GM12873 (cell line): ENCODE measurements around the gene MRGPRF.

Source experiments
- CTCF ChIP-seq: IDR thresholded peaks from 2 replicates; pipeline ENCODE4 v1.5.1; 2012; ENCODE audit warnings: low read depth, mild to moderate bottlenecking, moderate library complexity, low read length, control low read depth; ENCODE audit not compliant: insufficient read depth; ENCODE audit errors: missing control alignments

The MRGPRF gene

GRCh38 chr11:68966894-68967780, 45.9 kb downstream of the MRGPRF start:
- no peak for TF ChIP-seq CTCF

DNA sequence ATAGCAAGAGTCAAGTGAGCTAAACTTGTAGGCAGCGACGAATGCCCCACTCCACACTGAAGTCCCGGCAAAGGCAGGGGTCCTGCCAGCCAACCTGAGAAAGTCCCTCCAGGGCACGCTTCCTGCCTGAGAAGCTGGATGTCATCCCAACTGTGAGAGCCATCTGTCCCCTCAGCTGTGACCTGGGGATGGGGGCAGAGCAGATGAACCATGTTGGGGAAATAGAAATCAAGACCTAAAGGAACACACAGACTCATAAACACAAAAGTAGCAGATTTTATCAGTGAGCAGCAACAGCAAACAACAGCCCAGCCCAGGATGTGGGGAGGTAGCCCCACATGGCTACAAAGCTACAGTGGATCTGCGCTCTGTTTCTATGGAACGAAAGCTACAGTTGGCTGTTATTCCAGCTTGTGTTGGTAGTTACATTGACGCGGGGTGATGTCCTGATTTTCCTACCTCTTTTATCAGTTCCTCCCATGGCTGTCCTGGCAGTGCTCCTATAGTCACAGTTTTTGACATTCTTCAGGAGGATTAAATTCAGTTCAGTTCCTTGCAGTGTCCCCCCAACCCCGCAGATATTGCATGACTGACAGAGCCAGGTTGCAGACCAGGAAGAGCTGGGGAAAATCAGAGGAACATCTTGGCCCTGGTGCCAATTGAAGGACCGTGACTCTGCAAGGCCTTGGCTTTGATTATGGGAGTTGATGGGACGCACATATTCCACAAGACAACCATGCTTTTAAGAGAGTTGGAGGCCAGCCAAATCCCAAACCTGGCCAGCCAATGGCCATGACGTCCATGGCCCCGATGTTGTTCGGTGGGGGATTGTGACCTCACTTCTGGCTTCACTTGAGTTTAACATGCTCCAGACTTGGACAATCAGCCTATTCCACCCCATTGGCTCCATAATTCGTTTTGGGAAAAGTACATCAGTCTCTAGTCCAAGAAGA, 46.9 kb downstream of the MRGPRF start:
- TF ChIP-seq CTCF = no peak

- no peak for TF ChIP-seq CTCF
Measured at GRCh38 chr11:68963779-68964178, 49.3 kb downstream of the MRGPRF start.

DNA sequence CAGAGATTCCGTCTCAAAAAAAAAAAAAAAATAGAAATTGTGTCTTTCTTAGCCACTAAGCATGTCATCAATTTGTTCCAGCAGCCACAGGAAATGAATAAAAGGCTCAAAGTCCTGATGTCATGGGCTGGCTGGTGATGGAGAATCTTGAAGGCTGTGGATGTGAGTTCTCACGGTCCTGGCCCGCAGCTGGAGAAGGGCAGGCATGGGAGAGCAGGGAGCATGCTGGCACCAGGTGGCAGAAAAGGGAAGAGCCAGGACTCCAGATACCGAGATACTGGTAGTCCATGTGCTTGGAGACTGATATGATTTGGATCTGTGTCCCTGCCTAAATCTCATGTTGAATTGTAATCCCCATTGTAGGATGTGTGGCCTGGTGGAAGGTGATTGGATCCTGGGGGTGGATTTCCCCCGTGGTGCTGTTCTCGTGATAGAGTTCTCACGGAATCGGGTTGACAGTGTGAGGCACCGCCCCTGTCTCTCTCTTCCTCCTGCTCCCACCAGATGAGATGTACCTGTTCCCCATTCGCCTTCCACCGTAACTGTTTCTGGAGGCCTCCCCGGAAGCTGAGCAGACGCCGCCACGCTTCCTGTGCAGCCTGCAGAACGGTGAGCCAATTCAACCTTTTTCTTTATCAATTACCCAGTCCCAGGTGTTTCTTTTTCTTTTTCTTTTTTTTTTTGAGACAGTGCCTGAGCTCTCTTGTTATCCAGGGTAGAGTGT, 50.4 kb downstream of the MRGPRF start:
- TF ChIP-seq CTCF = no peak

DNA sequence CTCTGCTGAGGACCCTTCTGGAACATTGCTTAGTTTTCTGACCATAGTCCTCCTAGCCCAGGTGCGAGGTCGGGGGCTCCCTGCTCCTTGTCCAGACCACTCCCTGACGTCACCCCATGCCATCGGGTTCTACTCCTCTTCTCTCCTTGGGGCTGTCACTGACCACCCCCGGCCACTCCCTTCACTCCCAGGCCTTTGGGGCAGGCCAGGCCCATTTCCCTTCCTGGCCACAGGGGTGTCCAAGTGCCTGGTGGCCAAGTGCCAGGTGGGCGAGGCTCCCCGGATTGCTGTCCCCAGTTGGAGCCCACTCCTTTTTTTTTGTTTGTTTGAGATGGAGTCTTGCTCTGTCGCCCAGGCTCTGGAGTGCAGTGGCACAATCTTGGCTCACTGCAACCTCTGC, 51.8 kb downstream of the MRGPRF start:
- TF ChIP-seq CTCF = no peak

DNA sequence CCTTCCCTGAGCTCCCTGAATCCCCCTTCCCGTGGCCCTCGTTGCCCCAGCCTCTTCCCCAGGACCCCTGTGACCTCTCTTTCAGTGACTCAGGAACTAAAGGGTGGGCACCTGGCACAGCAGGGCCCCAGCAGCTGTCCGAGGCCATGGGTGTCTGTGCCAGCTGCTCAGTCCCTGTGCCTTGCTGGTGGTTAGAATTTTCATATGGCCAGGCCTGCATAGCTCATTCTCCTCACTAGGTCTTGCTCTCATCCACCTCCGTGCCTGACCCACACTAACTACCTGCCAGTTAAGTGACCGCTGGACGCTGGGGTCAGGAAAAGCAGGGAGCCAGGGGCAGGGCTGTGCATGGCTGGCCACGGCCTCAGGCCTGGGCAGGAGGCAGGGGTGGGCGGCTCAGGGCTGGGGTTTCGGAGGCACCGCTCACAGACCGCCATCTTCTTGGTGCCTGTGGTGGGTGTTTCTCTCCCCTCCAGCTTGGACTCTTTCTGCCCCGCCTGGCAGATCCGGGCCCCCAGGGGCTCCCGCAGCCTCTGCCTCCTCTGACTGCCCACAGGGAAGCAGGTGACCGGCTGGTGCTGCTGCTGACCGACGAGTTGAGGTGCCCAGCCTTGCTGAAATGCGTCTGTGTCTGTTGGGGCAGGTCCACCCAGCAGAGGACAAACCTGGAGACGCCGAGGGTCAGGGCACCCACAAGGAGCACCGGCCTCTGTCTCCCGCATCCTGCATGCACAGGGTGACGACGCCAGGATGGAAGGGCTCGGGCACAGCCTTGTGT, 52.6 kb downstream of the MRGPRF start:
- no peak for TF ChIP-seq CTCF
